K562 (cell line): Measurements from ENCODE around the gene TBC1D25. TPM values are rescaled to one million over a fixed set of nuclear protein-coding genes. Genes with fewer than 3 reads are reported as not detected.
A peak's percentile ranks its signal among the peaks of the same experiment; 100 is the strongest.

Source experiments
- ATF7 ChIP-seq: fragments of 450-650 bp; IDR thresholded peaks from 2 replicates; pipeline ENCODE4 v1.7.1; 2014; ENCODE audit warnings: mild to moderate bottlenecking, moderate library complexity
- DMBX1 ChIP-seq: fragments of 250-450 bp; sonication (Bioruptor Pico); IDR thresholded peaks from 2 replicates; pipeline ENCODE4 v1.8.0; 2022; ENCODE audit warnings: inconsistent platforms, mild to moderate bottlenecking, moderate library complexity, borderline replicate concordance
- ESRRA ChIP-seq: fragments of 450-650 bp; IDR thresholded peaks from 2 replicates; pipeline ENCODE4 v1.6.1; 2014; ENCODE audit warnings: low read depth, mild to moderate bottlenecking, moderate library complexity, borderline replicate concordance
- HMG20A ChIP-seq: fragments of 450-650 bp; formaldehyde crosslinking; conservative IDR thresholded peaks from 2 replicates; pipeline ENCODE4 v1.4.0; 2020; ENCODE audit warnings: mild to moderate bottlenecking, mixed read lengths
- ILK ChIP-seq: fragments of 450-650 bp; IDR thresholded peaks from 2 replicates; pipeline ENCODE4 v1.6.1; 2016; ENCODE audit warnings: missing genetic modification characterization, low read depth, mild to moderate bottlenecking, missing compliant biosample characterization, moderate library complexity, borderline replicate concordance
- NCOA4 ChIP-seq: fragments of 450-650 bp; IDR thresholded peaks from 2 replicates; pipeline ENCODE4 v1.6.1; 2018; ENCODE audit warnings: mild to moderate bottlenecking; ENCODE audit not compliant: partially characterized antibody
- NFE2L1 ChIP-seq: fragments of 450-650 bp; IDR thresholded peaks from 2 replicates; pipeline ENCODE4 v1.6.1; 2016; ENCODE audit warnings: missing genetic modification characterization, low read depth, mild to moderate bottlenecking, missing compliant biosample characterization, moderate library complexity, borderline replicate concordance
- NR3C1 ChIP-seq: sonication (generic); formaldehyde crosslinking; IDR thresholded peaks from 2 replicates; pipeline ENCODE4 v1.8.1; 2022; ENCODE audit warnings: missing genetic modification reagents
- OTX1 ChIP-seq: fragments of 450-650 bp; formaldehyde crosslinking; IDR thresholded peaks from 2 replicates; pipeline ENCODE4 v1.4.0; 2022; ENCODE audit warnings: mild to moderate bottlenecking
- RBM15 ChIP-seq: fragments of 200-400 bp; formaldehyde crosslinking; IDR thresholded peaks from 2 replicates; pipeline ENCODE4 v1.6.1; 2018; ENCODE audit warnings: mild to moderate bottlenecking, low read length, moderate library complexity; ENCODE audit not compliant: insufficient read depth
- RBM22 ChIP-seq: fragments of 200-400 bp; formaldehyde crosslinking; IDR thresholded peaks from 2 replicates; pipeline ENCODE4 v1.6.1; 2018; ENCODE audit warnings: low read length, low read depth; ENCODE audit not compliant: poor library complexity, severe bottlenecking
- SAFB ChIP-seq: fragments of 200-400 bp; formaldehyde crosslinking; IDR thresholded peaks from 2 replicates; pipeline ENCODE4 v1.6.1; 2017; ENCODE audit warnings: low read depth, low read length, borderline replicate concordance
- TEAD4 ChIP-seq, 2 experiments: sonication (generic) in 1 of 2; formaldehyde crosslinking in 1 of 2; IDR thresholded peaks; 2 replicates each; pipeline versions ENCODE4 v1.6.1 to v1.8.0; 2012 to 2022; ENCODE audit warnings: borderline replicate concordance in 1 of 2, inconsistent platforms in 1 of 2, low read length in 1 of 2, mild to moderate bottlenecking in 1 of 2, missing genetic modification reagents in 1 of 2
- ZNF589 ChIP-seq: fragments of 200-800 bp; sonication (Bioruptor generic); IDR thresholded peaks from 2 replicates; pipeline ENCODE4 v1.6.1; 2016; ENCODE audit warnings: low read depth, missing genetic modification characterization, missing compliant biosample characterization
- ZNF79 ChIP-seq: fragments of 250-450 bp; sonication (Bioruptor Pico); IDR thresholded peaks from 2 replicates; pipeline ENCODE4 v1.4.0; 2020; ENCODE audit warnings: low read depth, mild to moderate bottlenecking, moderate library complexity
- polyA plus RNA-seq, 8 experiments: library from polyadenylated mRNA; depleted of rRNA in 4 of 8; stranded (reverse) in 5 of 8; unstranded in 3 of 8; fragments of >200 nt; fragmentation: Nextera tagmentation in 2 of 8; fragmentation: Illumina TruSeq in 1 of 8; extraction: Ambion mirVana in 2 of 8; extraction: Trizol in 1 of 8; gene quantifications; 2 replicates each; pipeline versions ENCODE4 v1.2.1 to v1.2.3, GENCODE V29; 2011 to 2014; ENCODE audit warnings: inconsistent platforms in 1 of 8, missing spikeins in 1 of 8
- total RNA-seq, 7 experiments: library from RNA; depleted of rRNA in 6 of 7; stranded (reverse); fragments of >200 nt in 6 of 7; fragmentation: Illumina TruSeq in 2 of 7; extraction: Trizol in 2 of 7; gene quantifications; 2 replicates each; pipeline versions ENCODE4 v1.2.1 to v1.2.3, GENCODE V29; 2011 to 2021; ENCODE audit warnings: low replicate concordance in 1 of 7
- TF ChIP-seq, protein P1 (sequence below): sonication (generic); IDR thresholded peaks from 2 replicates; pipeline ENCODE4 v1.6.1; 2016
- TF ChIP-seq, protein P2 (sequence below): fragments of 450-650 bp; IDR thresholded peaks from 2 replicates; pipeline ENCODE4 v1.6.1; 2016
- TF ChIP-seq, protein P3 (sequence below): fragments of 250-450 bp; sonication (Bioruptor Pico); IDR thresholded peaks from 2 replicates; pipeline ENCODE4 v1.4.0; 2020; ENCODE audit warnings: mild to moderate bottlenecking, moderate library complexity, borderline replicate concordance
- TF ChIP-seq, protein P4 (sequence below): fragments of 250-450 bp; sonication (Bioruptor Pico); IDR thresholded peaks from 2 replicates; pipeline ENCODE4 v1.8.0; 2022; ENCODE audit warnings: moderate library complexity, mild to moderate bottlenecking, inconsistent platforms

The TBC1D25 gene
- total and polyA plus RNA-seq, 9 of the 15 experiments (the other 6 are each of a cell fraction or from before 2014, with no cell fraction given): 0.62 to 10.6 (median 3.9) TPM

DNA sequence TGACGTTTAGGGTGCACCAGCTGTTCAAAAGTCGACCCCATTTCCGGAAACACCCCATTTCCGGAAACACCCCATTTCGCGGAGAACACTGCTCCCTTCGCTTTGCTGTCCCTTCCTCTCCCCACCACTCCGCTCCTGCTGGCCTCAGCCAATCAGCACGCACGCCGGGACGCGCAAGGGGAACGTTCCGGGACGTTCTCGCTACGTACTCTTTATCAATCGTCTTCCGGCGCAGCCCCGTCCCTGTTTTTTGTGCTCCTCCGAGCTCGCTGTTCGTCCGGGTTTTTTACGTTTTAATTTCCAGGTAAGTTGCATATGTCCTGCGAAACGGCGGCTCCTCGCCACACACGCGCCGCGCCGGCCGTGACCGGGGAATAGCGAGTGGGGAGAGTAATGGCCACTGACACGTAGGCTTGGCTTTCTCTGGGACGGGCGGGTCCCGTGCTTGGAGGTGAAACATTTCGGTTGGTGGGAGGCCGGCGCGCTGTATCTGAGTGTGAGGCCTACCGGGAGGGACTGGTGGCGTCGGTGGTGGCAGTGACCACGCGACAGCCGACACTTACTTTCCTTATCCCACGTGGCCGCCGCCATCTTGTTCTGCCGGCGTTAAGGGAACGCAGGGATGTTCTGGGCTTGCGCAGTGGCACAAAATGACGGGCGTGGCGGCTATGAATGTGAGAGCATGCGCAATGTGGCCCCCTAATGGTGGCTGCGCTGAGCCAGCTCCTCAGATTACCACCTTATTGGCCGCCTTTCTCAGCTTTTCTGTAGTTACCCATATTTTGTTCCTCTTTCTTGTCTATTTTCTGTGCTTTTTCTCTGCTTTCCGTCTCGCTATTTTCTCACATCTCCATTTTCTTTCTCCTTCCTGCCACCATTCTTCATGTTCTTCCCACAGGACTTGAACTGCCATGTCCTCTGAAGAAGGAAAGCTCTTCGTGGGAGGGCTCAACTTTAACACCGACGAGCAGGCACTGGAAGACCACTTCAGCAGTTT, 35.1 kb downstream of the TBC1D25 start, which contains the start of gene RBM3 (continued):
- peak; percentile 65; the same call in 1 of the 2 replicates for TF ChIP-seq ATF7
- TF ChIP-seq HMG20A (CRISPR knock-in tag): no peak
- peak; percentile 76 for TF ChIP-seq RBM22
- no peak for TF ChIP-seq ILK
- TF ChIP-seq, protein P1, sequence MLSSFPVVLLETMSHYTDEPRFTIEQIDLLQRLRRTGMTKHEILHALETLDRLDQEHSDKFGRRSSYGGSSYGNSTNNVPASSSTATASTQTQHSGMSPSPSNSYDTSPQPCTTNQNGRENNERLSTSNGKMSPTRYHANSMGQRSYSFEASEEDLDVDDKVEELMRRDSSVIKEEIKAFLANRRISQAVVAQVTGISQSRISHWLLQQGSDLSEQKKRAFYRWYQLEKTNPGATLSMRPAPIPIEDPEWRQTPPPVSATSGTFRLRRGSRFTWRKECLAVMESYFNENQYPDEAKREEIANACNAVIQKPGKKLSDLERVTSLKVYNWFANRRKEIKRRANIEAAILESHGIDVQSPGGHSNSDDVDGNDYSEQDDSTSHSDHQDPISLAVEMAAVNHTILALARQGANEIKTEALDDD: no peak
- TF ChIP-seq RBM15: no peak
- TF ChIP-seq NFE2L1 (tag): no peak
- no peak for TF ChIP-seq ZNF589 (CRISPR knock-in tag)
- TF ChIP-seq OTX1 (CRISPR knock-in tag): 0 out of 2 replicates have a peak, but pooled peaks have one; percentile 15
- TF ChIP-seq, protein P2, sequence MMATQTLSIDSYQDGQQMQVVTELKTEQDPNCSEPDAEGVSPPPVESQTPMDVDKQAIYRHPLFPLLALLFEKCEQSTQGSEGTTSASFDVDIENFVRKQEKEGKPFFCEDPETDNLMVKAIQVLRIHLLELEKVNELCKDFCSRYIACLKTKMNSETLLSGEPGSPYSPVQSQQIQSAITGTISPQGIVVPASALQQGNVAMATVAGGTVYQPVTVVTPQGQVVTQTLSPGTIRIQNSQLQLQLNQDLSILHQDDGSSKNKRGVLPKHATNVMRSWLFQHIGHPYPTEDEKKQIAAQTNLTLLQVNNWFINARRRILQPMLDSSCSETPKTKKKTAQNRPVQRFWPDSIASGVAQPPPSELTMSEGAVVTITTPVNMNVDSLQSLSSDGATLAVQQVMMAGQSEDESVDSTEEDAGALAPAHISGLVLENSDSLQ: peak; percentile 46; the same call in 1 of the 2 replicates
- TF ChIP-seq ZNF79: no peak
- TF ChIP-seq ESRRA: no peak; the same call in 1 of the 2 replicates
- TF ChIP-seq, protein P3, sequence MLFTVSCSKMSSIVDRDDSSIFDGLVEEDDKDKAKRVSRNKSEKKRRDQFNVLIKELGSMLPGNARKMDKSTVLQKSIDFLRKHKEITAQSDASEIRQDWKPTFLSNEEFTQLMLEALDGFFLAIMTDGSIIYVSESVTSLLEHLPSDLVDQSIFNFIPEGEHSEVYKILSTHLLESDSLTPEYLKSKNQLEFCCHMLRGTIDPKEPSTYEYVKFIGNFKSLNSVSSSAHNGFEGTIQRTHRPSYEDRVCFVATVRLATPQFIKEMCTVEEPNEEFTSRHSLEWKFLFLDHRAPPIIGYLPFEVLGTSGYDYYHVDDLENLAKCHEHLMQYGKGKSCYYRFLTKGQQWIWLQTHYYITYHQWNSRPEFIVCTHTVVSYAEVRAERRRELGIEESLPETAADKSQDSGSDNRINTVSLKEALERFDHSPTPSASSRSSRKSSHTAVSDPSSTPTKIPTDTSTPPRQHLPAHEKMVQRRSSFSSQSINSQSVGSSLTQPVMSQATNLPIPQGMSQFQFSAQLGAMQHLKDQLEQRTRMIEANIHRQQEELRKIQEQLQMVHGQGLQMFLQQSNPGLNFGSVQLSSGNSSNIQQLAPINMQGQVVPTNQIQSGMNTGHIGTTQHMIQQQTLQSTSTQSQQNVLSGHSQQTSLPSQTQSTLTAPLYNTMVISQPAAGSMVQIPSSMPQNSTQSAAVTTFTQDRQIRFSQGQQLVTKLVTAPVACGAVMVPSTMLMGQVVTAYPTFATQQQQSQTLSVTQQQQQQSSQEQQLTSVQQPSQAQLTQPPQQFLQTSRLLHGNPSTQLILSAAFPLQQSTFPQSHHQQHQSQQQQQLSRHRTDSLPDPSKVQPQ (CRISPR knock-in tag): no peak
- TF ChIP-seq, protein P4, sequence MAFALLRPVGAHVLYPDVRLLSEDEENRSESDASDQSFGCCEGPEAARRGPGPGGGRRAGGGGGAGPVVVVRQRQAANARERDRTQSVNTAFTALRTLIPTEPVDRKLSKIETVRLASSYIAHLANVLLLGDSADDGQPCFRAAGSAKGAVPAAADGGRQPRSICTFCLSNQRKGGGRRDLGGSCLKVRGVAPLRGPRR (CRISPR knock-in tag): no peak
- no peak for TF ChIP-seq SAFB
- TF ChIP-seq NR3C1 (CRISPR knock-in tag): no peak
- peak; percentile 61 for TF ChIP-seq TEAD4 (IDR thresholded peaks at IDR 0.05; ENCODE audit: low read length)
- TF ChIP-seq TEAD4 (CRISPR knock-in tag; IDR thresholded peaks at IDR 0.05; ENCODE audit: borderline replicate concordance): no peak
- TF ChIP-seq DMBX1: no peak
- no peak for TF ChIP-seq NCOA4
